ENCODE data around the gene CFAP54. TPM values are rescaled to one million over a fixed set of nuclear protein-coding genes. Genes with fewer than 3 reads are reported as not detected.
A peak's percentile ranks its signal among the peaks of the same experiment; 100 is the strongest.
"Not testable (repeated sequence)": the region's sequence is repeated elsewhere in the genome, so short reads cannot be mapped to it uniquely, and the experiment has no call there.

The CFAP54 gene
- total and polyA plus RNA-seq, 2 donors = 0.28 to 0.39 TPM

GRCh38 chr12:96571101-96571862, 81.9 kb downstream of the CFAP54 start:
- H3K4me3 ChIP-seq (ENCODE audit: low read length in 2 of 2) = no peak overlapping the region
- H3K36me3 ChIP-seq (ENCODE audit: control insufficient read depth in 2 of 2, insufficient read depth in 2 of 2, low read length in 1 of 2) = no peaks in the 10 kb centered on the region
- no peak for DNase-seq (ENCODE audit: low read depth in 6 of 9, low spot score in 9 of 9)
- no peak overlapping the region for H3K27ac ChIP-seq (ENCODE audit: low read depth in 1 of 2, low read length in 1 of 2)
- H3K9me3 ChIP-seq (ENCODE audit: control insufficient read depth in 2 of 2, insufficient read depth in 1 of 2, low read length in 1 of 2) = no peaks in the 10 kb centered on the region
- no peaks in the 10 kb centered on the region for H3K4me1 ChIP-seq (ENCODE audit: control insufficient read depth in 2 of 2, insufficient read depth in 2 of 2, low read length in 2 of 2)
- WGBS = 82% methylated on average over 4 of the region's 4 CpGs
- no peaks in the 10 kb centered on the region for H3K27me3 ChIP-seq (ENCODE audit: control insufficient read depth in 2 of 2, insufficient read depth in 1 of 2, low read length in 1 of 2)

DNA sequence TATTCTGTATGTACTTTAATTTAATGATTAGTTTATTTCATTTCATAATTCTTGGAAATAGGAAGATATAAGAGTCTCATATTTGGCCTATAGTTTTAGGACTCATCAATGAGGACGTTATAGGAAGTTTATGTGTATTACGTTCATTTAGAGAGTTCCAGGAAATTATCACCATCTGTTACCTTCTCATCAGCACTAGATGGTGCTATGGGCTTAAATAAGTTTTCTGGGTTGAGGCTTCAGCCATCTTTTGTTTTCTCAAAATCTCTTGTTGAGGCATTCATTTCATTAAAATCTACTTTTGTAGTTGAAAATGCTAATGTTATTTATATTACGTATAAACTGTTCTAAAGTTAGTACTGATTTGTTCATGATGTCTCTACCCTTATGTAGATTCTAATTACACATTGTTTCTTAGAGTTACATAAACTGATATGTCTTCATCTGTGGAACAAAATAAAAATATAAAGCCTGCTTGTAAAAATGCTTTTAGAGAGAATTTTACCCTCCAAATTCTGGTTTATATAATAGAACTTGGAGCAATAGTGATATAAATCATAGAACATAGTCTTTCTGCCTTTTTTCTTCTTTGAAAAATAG, 89.2 kb downstream of the CFAP54 start:
- Histone ChIP-seq H3K4me1 (ENCODE audit: control insufficient read depth in 2 of 2, insufficient read depth in 2 of 2, low read length in 2 of 2) (no peaks in the 10 kb centered on the region), H3K27ac (ENCODE audit: low read depth in 1 of 2, low read length in 1 of 2) (no peak overlapping the region), H3K36me3 (ENCODE audit: control insufficient read depth in 2 of 2, insufficient read depth in 2 of 2, low read length in 1 of 2) (no peaks in the 10 kb centered on the region), H3K27me3 (ENCODE audit: control insufficient read depth in 2 of 2, insufficient read depth in 1 of 2, low read length in 1 of 2) (no peaks in the 10 kb centered on the region), H3K4me3 (ENCODE audit: low read length in 2 of 2) (no peak overlapping the region), H3K9me3 (ENCODE audit: control insufficient read depth in 2 of 2, insufficient read depth in 1 of 2, low read length in 1 of 2) (no peaks in the 10 kb centered on the region)
- 6% methylated on average over 3 of the region's 3 CpGs for WGBS
- DNase-seq (ENCODE audit: low read depth in 6 of 9, low spot score in 9 of 9) = peak in 8 of 9 donors; percentile 7 to 71 (median 32)

DNA sequence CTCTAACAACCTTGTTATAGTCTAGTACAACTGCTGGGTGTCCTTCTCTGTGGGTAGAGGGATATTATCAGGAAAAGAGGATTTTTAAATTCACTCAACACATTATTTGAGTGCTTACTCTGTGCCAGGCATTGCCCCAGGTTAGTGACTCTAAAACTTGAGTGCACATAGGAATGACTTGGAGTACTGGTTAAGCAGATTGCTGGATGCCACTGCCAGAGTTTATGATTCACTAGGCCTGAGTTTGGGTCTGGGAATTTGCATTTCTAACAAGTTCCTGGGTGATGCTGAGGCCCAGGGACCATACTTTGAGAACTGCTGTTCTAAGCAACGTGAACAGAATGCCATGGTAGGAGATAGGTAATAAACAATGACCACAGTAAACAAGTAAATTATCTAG, 96.6 kb downstream of the CFAP54 start:
- no peak for DNase-seq (ENCODE audit: low read depth in 6 of 9, low spot score in 9 of 9)
- no peaks in the 10 kb centered on the region for H3K4me1 ChIP-seq (ENCODE audit: control insufficient read depth in 2 of 2, insufficient read depth in 2 of 2, low read length in 2 of 2)
- no peak overlapping the region for H3K4me3 ChIP-seq (ENCODE audit: low read length in 2 of 2)
- 86% methylated on average over 1 of the region's 1 CpG for WGBS
- no peaks in the 10 kb centered on the region for H3K36me3 ChIP-seq (ENCODE audit: control insufficient read depth in 2 of 2, insufficient read depth in 2 of 2, low read length in 1 of 2)
- H3K9me3 ChIP-seq (ENCODE audit: control insufficient read depth in 2 of 2, insufficient read depth in 1 of 2, low read length in 1 of 2) = no peaks in the 10 kb centered on the region
- H3K27me3 ChIP-seq (ENCODE audit: control insufficient read depth in 2 of 2, insufficient read depth in 1 of 2, low read length in 1 of 2) = no peaks in the 10 kb centered on the region
- H3K27ac ChIP-seq (ENCODE audit: low read depth in 1 of 2, low read length in 1 of 2) = no peak overlapping the region

GRCh38 chr12:96587691-96588090, 98.3 kb downstream of the CFAP54 start:
- Histone ChIP-seq H3K4me1 (ENCODE audit: control insufficient read depth in 2 of 2, insufficient read depth in 2 of 2, low read length in 2 of 2) (no peaks in the 10 kb centered on the region), H3K27ac (ENCODE audit: low read depth in 1 of 2, low read length in 1 of 2) (no peak overlapping the region), H3K27me3 (ENCODE audit: control insufficient read depth in 2 of 2, insufficient read depth in 1 of 2, low read length in 1 of 2) (no peaks in the 10 kb centered on the region), H3K9me3 (ENCODE audit: control insufficient read depth in 2 of 2, insufficient read depth in 1 of 2, low read length in 1 of 2) (no peaks in the 10 kb centered on the region), H3K36me3 (ENCODE audit: control insufficient read depth in 2 of 2, insufficient read depth in 2 of 2, low read length in 1 of 2) (no peaks in the 10 kb centered on the region), H3K4me3 (ENCODE audit: low read length in 2 of 2) (no peak overlapping the region)
- no peak for DNase-seq (ENCODE audit: low read depth in 6 of 9, low spot score in 9 of 9)
- WGBS = 90% methylated on average over 2 of the region's 2 CpGs

- Histone ChIP-seq H3K9me3 (ENCODE audit: control insufficient read depth in 2 of 2, insufficient read depth in 1 of 2, low read length in 1 of 2) (no peaks in the 10 kb centered on the region), H3K36me3 (ENCODE audit: control insufficient read depth in 2 of 2, insufficient read depth in 2 of 2, low read length in 1 of 2) (no peaks in the 10 kb centered on the region), H3K4me1 (ENCODE audit: control insufficient read depth in 2 of 2, insufficient read depth in 2 of 2, low read length in 2 of 2) (no peaks in the 10 kb centered on the region), H3K4me3 (ENCODE audit: low read length in 2 of 2) (no peak overlapping the region), H3K27ac (ENCODE audit: low read depth in 1 of 2, low read length in 1 of 2) (no peak overlapping the region), H3K27me3 (ENCODE audit: control insufficient read depth in 2 of 2, insufficient read depth in 1 of 2, low read length in 1 of 2) (no peaks in the 10 kb centered on the region)
- 70% methylated on average over 4 of the region's 4 CpGs for WGBS
- no peak for DNase-seq (ENCODE audit: low read depth in 6 of 9, low spot score in 9 of 9)
Measured at GRCh38 chr12:96590970-96591369, 101.6 kb downstream of the CFAP54 start.

GRCh38 chr12:96604374-96604773, 115.0 kb downstream of the CFAP54 start:
- not testable (repeated sequence) for H3K4me3 ChIP-seq (ENCODE audit: low read length in 2 of 2); H3K27me3 ChIP-seq (ENCODE audit: control insufficient read depth in 2 of 2, insufficient read depth in 1 of 2, low read length in 1 of 2); H3K36me3 ChIP-seq (ENCODE audit: control insufficient read depth in 2 of 2, insufficient read depth in 2 of 2, low read length in 1 of 2); DNase-seq (ENCODE audit: low read depth in 6 of 9, low spot score in 9 of 9); H3K27ac ChIP-seq (ENCODE audit: low read depth in 1 of 2, low read length in 1 of 2); H3K4me1 ChIP-seq (ENCODE audit: control insufficient read depth in 2 of 2, insufficient read depth in 2 of 2, low read length in 2 of 2); H3K9me3 ChIP-seq (ENCODE audit: control insufficient read depth in 2 of 2, insufficient read depth in 1 of 2, low read length in 1 of 2)
- 97% methylated on average over 3 of the region's 3 CpGs for WGBS

GRCh38 chr12:96605684-96606083, 116.3 kb downstream of the CFAP54 start:
- no peak for DNase-seq (ENCODE audit: low read depth in 6 of 9, low spot score in 9 of 9)
- Histone ChIP-seq H3K27ac (ENCODE audit: low read depth in 1 of 2, low read length in 1 of 2) (no peak overlapping the region), H3K9me3 (ENCODE audit: control insufficient read depth in 2 of 2, insufficient read depth in 1 of 2, low read length in 1 of 2) (no peaks in the 10 kb centered on the region), H3K27me3 (ENCODE audit: control insufficient read depth in 2 of 2, insufficient read depth in 1 of 2, low read length in 1 of 2) (no peaks in the 10 kb centered on the region), H3K4me1 (ENCODE audit: control insufficient read depth in 2 of 2, insufficient read depth in 2 of 2, low read length in 2 of 2) (no peaks in the 10 kb centered on the region), H3K4me3 (ENCODE audit: low read length in 2 of 2) (no peak overlapping the region), H3K36me3 (ENCODE audit: control insufficient read depth in 2 of 2, insufficient read depth in 2 of 2, low read length in 1 of 2) (no peaks in the 10 kb centered on the region)
- WGBS = 95% methylated on average over 2 of the region's 2 CpGs

DNA sequence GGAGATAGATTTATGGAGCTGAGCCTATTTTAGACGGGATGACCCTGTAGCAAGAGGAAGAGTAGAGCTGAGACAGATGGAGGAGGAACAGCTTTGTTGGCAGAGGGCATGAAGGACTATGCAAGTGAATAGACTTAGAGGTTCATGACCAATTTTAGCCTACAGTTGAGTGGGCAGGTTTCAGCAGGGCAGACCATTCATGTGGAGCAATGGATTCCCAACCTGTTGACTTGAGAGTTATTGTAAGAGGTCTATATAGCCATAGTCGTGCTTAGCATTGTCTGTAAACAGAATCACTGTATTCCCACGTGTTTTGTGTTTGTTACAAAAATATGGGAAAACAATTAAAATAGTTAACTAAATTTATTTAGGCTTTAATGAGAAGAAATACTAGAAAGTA, 116.8 kb downstream of the CFAP54 start:
- WGBS = 85% methylated on average over 3 of the region's 3 CpGs
- Histone ChIP-seq H3K9me3 (ENCODE audit: control insufficient read depth in 2 of 2, insufficient read depth in 1 of 2, low read length in 1 of 2) (no peaks in the 10 kb centered on the region), H3K4me1 (ENCODE audit: control insufficient read depth in 2 of 2, insufficient read depth in 2 of 2, low read length in 2 of 2) (no peaks in the 10 kb centered on the region), H3K27ac (ENCODE audit: low read depth in 1 of 2, low read length in 1 of 2) (no peak overlapping the region), H3K27me3 (ENCODE audit: control insufficient read depth in 2 of 2, insufficient read depth in 1 of 2, low read length in 1 of 2) (no peaks in the 10 kb centered on the region), H3K4me3 (ENCODE audit: low read length in 2 of 2) (no peak overlapping the region), H3K36me3 (ENCODE audit: control insufficient read depth in 2 of 2, insufficient read depth in 2 of 2, low read length in 1 of 2) (no peaks in the 10 kb centered on the region)
- DNase-seq (ENCODE audit: low read depth in 6 of 9, low spot score in 9 of 9) = no peak

DNA sequence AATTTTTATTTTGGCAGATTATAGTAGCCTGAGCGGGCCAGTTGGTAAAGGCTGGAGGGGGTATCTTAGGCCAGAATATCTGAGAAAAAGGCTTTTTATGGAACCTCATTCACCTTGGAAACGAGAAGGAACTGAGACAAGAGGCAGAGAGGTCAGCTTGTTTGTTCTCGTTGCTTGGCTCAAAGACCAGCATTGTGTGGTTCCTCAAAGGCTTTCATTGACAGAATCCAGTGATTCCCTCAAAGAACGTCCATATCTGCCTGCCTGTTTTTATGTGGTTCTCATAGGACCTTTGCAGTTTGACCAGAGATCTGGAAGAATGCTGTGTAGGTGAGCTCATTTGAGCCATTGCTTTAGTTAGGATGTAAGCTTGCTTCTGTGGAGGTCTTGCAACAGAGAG, 117.3 kb downstream of the CFAP54 start:
- Histone ChIP-seq H3K9me3 (ENCODE audit: control insufficient read depth in 2 of 2, insufficient read depth in 1 of 2, low read length in 1 of 2) (no peaks in the 10 kb centered on the region), H3K36me3 (ENCODE audit: control insufficient read depth in 2 of 2, insufficient read depth in 2 of 2, low read length in 1 of 2) (no peaks in the 10 kb centered on the region), H3K4me3 (ENCODE audit: low read length in 2 of 2) (no peak overlapping the region), H3K27ac (ENCODE audit: low read depth in 1 of 2, low read length in 1 of 2) (no peak overlapping the region), H3K4me1 (ENCODE audit: control insufficient read depth in 2 of 2, insufficient read depth in 2 of 2, low read length in 2 of 2) (no peaks in the 10 kb centered on the region), H3K27me3 (ENCODE audit: control insufficient read depth in 2 of 2, insufficient read depth in 1 of 2, low read length in 1 of 2) (no peaks in the 10 kb centered on the region)
- WGBS = 87% methylated on average over 4 of the region's 4 CpGs
- no peak for DNase-seq (ENCODE audit: low read depth in 6 of 9, low spot score in 9 of 9)
